Activated CD4-positive, alpha-beta T cell treated with anti-CD3 and anti-CD28 coated beads for 24 hours (primary cell): ENCODE results near the gene CDHR2.
"Not testable (repeated sequence)": the region's sequence is repeated elsewhere in the genome, so short reads cannot be mapped to it uniquely, and the experiment has no call there.

Experiments
- DNase-seq, 2 donors: peaks; one replicate each; pipeline ENCODE4 v3.0.0-alpha.2; 2020; ENCODE audit warnings: low read depth in 2 of 2

CDHR2 gene

GRCh38 chr5:176541338-176542134 is 7.6 kb upstream of the CDHR2 start:
- DNase-seq: peak in 1 of 2 donors; percentile 60

- peak in 1 of 2 donors; percentile 60 for DNase-seq
Observed at GRCh38 chr5:176542135-176542595, 7.0 kb upstream of the CDHR2 start.

GRCh38 chr5:176542596-176543427 is 6.3 kb upstream of the CDHR2 start:
- no peak for DNase-seq

GRCh38 chr5:176543428-176544182 is 5.5 kb upstream of the CDHR2 start:
- DNase-seq: peak; percentile 59 to 64

- no peak for DNase-seq
Observed at GRCh38 chr5:176545388-176545736, 3.8 kb upstream of the CDHR2 start.

GRCh38 chr5:176545737-176546509 is 3.2 kb upstream of the CDHR2 start:
- DNase-seq: no peak

- no peak for DNase-seq
Observed at GRCh38 chr5:176547802-176548201, 1.3 kb upstream of the CDHR2 start.

GRCh38 chr5:176549871-176550270 is 729 bp downstream of the CDHR2 start:
- DNase-seq: no peak

- no peak for DNase-seq
Observed at GRCh38 chr5:176550275-176550831, 1.2 kb downstream of the CDHR2 start.

- DNase-seq: not testable (repeated sequence)
Observed at GRCh38 chr5:176550937-176551336, 1.8 kb downstream of the CDHR2 start.

GRCh38 chr5:176552332-176552869 is 3.3 kb downstream of the CDHR2 start:
- DNase-seq: no peak

- DNase-seq: no peak
Observed at GRCh38 chr5:176553260-176554085, 4.3 kb downstream of the CDHR2 start.

GRCh38 chr5:176557846-176558245 is 8.7 kb downstream of the CDHR2 start:
- no peak for DNase-seq

- no peak for DNase-seq
Observed at GRCh38 chr5:176559683-176560082, 10.5 kb downstream of the CDHR2 start.

GRCh38 chr5:176560364-176560763 is 11.2 kb downstream of the CDHR2 start:
- DNase-seq: peak in 1 of 2 donors; percentile 15

GRCh38 chr5:176561259-176561658 is 12.1 kb downstream of the CDHR2 start:
- DNase-seq: no peak

GRCh38 chr5:176562189-176562588 is 13.0 kb downstream of the CDHR2 start:
- DNase-seq: no peak

GRCh38 chr5:176564002-176564401 is 14.9 kb downstream of the CDHR2 start:
- no peak for DNase-seq

GRCh38 chr5:176565760-176566288 is 16.7 kb downstream of the CDHR2 start:
- DNase-seq: no peak

- no peak for DNase-seq
Observed at GRCh38 chr5:176568657-176569056, 19.5 kb downstream of the CDHR2 start.
